NCI-H2196 (cell line): ENCODE results near the gene NELFE.

Experiments used
- DNase-seq: peaks from one replicate; lab custom pipeline; 2025; ENCODE audit not compliant: unreplicated experiment; lab: John Stamatoyannopoulos, UW

Gene NELFE

DNA sequence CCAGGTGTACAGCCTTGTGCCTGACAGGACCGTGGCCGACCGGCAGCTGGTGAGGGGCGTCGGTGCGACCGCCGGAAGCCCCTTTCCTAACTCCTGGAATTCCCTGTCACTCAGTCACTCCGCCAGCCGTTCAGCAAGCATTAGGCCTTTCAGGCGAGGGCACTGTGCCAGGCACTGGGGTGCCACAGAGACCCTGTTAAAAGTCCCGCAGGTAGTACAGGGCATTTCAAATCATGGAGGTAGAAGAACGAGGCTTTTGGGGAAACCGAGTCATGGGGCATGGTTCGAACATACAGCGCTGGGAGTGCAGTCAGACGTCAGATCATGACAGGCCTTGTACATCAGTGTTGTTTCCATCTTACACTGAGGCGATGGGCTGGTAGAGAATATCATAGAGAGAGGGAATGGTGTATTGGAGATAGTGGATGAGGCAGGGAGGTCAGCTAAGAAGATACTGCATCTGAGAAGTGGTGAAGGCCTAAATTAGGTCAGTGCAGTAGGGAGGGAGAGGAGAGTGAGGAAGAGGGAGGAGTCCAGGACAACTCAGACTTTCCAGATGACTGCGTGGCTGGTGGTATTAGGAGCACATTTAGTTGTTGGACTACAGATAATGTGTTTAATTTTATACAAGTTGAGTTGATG, 14.1 kb upstream of the NELFE start:
- no peak for DNase-seq

DNA sequence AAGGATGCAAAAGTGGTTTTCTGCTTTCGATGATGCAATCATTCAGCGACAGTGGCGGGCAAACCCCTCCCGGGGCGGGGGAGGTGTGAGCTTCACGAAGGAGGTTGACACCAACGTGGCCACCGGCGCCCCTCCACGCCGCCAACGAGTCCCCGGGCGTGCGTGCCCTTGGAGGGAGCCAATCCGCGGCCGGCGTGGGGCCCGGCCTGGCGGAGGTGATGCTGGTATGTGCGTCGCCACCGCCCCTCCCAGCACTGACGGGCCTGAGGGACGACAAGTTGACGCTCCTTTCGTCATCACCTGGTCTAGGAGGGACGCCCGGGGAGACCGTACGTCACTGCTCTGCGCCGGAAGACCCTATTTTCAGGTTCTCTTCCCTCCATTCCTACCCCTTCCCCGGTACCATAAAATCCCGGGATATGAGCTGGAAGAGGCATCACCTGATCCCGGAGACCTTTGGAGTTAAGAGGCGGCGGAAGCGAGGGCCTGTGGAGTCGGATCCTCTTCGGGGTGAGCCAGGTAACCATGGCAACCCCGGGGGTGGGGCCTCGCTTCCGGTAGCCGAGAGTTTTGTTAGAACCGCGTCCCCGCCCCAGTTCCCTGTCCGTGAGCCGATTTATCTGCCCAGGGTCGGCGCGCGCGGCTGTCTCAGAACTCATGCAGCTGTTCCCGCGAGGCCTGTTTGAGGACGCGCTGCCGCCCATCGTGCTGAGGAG, 13.4 kb upstream of the NELFE start, which contains the start of gene DXO:
Gene DXO (minus strand): TSS at position 146 of the 716 bp plus-strand sequence. CDS start 463 bp downstream, outside the sequence.
- peak; percentile 100 for DNase-seq

DNA sequence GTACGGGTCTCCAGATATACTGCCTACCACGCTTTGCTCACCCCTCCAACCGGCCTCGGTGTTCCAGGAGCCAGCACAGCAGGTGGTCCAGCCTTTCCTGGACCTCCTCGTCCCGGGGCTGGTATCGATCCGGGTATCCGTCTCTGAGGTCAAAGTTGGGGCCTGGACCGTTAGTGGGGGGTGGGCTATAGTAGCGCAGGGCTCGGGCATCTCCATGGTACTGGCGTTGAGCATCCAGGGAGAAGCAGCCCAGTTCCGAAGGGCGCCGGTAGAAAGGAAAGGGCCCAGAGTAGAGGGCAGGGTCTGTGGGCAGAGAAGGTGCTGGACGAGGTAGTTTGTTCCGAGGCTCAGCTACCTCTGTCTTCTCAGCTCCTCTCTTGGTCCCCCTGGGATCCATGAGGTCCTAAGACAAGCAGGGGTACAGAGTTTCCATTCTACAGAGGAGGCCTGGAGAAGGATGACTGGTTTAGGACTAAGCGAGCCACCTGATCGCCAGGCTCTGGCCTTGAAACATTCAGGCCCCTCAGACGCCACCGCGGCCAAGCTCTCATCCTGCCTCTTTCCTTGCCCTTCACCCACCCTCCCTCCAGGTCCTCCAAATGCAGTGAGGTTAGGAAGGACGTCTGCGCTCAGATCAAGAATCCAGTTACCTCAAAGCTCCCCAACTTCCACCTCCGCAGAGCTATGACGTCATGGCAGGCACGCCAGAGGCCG, 12.7 kb upstream of the NELFE start:
- DNase-seq: no peak

DNA sequence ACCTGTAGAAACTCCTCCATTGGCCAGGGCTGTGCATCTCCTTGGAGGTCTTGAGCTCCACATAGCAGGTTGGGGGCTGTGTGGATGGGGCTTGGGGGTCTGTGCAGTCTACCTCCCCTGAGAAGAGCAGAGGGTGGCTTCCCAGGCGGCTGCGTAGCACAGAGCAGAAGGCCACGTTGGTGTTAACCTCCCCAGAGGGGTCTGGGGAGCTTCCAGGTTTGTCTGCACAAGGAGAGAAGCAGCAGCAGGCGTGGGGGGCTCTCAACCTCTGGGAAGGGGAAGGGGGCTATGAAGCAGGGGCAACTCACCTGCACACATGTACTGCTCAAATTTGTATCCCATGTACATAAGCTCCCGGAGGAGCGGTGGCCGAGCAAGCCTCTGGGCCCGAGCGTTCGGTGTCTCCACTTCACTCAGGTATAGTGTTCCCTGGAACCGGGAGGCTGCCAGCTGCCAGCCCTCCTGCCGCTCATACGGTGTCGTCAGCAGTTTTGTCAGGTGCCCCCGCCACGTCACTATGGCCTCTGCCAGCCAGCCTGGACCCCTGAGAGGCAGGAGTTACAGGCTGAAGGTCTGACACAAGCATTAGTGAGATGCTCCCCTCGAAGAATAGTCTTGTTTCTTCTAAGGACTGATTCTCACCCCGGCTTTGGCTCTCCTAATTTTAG, 12.0 kb upstream of the NELFE start:
- DNase-seq: peak; percentile 61

DNA sequence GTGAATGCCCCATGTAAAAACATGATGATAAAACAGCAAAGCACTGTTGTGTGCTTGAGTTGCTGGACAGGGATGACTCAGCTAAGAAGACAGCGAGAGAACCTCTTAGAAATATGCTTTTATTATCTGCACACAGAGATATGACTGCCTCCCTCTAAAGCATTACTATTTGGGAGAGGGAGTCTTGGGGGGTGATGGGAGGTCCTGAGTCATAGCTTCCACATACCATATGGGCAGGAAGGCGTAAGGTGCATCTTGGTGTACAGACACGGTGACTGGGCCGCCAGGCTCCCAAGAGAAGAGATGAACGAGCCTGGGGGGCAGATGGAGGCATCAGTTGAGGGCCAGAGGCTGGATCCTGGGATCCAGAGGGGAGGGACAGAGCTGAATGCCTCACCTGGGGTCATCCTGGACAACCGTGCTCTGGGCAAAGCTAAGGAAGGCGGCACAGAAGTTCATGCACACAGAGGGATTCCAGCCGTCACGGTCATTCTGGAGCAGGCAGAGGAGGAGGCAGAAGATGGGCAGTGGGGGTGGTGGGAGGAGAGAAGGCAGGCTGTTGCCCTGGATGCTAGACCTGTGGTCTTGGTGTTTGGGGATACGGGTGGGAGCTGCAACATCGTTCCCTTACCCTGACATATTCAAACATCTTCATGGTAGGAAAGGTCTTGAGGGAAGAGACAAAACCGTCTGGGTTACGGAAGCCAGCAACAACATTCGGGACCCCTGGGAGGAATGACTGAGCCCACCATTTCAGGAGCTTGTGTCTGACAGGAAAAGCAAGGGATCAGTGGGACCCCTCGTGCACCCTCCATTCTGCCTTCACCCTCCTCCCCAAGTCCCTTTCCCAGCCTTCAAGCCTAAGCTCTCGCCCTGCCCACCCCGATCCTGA, 11.2 kb upstream of the NELFE start:
- DNase-seq: no peak

DNA sequence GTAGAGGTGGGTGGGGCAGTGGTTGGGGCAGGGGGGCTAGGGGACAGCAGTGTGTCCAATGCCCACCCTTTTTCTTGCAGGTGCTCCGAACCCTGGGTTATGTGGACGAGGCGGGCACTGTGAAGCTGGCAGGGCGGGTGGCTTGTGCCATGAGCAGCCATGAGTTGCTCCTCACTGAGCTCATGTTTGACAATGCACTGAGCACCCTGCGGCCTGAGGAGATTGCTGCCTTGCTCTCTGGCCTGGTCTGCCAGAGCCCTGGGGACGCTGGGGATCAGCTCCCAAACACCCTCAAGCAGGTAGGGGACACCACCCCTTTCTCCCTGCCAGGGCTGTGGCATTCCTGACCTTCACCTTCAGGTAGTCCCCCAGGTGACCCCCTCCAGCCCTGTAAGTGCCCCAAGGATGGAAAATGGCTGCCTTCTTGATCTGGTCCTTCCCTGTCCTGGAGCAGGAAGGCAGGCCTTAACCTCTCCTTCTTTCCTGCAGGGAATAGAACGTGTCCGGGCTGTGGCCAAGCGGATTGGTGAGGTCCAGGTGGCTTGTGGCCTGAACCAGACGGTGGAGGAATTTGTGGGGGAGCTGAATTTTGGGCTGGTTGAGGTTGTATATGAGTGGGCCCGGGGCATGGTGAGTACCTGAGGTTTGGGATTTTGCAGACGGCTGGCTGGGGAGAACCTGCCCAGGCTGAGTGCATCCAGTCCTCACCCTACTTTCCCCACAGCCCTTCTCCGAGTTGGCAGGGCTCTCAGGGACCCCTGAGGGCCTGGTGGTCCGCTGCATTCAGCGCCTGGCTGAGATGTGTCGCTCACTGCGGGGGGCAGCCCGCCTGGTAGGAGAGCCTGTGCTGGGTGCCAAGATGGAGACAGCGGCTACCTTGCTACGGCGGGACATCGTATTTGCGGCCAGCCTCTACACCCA, 10.3 kb upstream of the NELFE start:
- no peak for DNase-seq

DNA sequence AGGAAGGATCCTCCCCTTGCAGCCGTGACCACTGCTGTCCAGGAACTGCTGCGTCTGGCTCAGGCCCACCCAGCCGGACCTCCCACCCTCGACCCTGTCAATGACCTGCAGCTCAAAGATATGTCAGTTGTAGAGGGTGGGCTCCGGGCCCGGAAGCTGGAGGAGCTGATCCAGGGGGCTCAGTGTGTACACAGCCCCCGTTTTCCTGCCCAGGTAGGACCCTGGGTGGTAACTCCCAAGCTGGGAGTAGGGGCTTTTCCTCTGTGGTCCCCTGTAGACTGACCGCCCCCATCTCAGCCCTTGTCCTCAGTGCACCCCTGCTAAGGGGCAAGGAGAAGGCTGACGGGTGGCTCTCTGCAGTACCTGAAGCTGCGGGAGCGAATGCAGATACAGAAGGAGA, 9.6 kb upstream of the NELFE start:
- no peak for DNase-seq

DNA sequence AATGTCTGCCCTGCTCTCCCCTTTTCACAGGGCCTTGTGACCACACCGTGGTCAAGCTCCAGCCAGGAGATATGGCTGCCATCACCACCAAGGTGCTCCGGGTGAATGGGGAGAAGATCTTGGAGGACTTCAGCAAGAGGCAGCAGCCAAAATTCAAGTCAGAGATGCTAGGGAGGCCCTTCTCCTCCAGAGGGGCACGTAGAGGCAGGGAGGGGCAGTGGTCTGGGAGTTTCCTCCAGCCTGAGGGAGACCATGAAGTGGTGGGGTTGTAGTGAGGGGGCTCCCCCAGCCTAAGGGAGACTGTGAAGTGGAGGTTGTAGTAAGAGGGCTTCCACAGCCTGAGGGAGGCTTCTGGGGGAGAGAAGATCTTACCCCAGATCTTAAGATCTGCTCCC, 9.2 kb upstream of the NELFE start:
- no peak for DNase-seq

DNA sequence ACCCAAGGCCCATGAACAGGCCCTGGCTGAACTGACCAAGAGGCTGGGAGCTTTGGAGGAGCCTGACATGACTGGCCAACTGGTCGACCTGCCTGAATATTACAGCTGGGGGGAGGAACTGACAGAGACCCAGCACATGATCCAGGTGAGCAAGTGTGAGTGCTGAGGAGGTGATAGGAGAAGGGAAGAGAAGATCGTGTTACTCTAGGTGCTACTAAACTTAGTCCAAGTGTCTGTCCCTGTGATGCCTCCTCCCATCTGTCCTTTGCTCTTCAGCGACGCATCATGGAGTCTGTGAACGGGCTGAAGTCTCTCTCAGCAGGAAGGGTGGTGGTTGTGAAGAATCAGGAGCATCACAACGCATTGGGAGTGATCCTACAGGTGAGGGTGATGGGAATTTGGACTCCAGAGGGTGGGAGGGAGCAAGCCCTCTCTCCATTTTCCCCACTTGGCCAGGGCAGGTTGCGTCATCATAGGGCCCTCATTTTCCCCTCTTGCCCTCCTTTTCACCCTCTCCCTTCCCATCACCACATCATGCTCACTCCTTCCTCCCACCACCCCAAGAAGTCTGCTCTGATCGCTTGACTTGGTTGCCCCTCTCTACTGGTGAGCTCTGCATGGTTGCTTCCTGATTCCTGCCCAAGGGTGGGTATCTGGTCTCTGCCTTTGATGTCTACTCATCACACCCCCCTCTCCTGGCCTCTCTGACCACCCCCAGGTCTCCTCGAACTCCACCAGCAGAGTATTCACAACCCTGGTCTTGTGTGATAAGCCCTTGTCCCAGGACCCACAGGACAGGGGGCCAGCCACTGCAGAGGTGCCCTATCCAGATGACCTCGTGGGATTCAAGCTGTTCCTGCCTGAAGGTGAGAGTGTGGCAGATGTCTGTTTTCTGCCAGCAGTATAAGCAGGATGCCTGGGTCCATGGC, 8.5 kb upstream of the NELFE start:
- no peak for DNase-seq

DNA sequence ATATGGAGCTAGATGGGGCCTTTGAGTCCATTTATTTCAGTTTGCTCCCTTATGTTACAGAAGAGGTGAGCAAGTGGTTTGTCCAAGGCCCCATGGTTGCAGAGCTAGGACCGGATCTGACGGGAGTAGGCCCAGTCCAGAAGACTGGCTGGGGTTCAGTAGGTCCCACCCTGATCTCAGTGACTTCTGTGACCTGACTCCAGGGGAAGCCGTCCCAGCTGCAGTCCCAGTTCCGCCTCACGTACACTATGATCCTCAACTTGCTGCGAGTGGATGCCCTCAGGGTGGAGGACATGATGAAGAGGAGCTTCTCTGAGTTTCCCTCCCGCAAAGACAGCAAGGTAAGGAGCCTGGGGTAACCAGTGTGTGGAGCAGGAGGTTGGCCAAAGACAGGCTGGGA, 7.7 kb upstream of the NELFE start:
- no peak for DNase-seq

DNA sequence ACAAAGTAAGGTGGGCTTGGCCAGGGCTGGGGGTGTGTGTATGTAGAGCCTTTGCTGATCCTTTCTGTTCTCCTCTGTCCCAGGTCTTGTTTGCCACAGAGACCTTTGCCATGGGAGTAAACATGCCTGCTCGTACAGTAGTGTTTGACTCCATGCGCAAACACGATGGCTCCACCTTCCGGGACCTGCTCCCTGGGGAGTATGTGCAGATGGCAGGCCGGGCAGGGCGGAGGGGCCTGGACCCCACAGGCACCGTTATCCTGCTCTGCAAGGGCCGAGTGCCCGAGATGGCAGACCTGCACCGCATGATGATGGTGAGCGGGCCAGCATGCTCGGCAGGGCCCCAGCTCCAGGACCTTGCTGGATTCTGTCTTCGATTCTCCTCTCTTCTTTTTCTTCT, 6.9 kb upstream of the NELFE start:
- DNase-seq: no peak

DNA sequence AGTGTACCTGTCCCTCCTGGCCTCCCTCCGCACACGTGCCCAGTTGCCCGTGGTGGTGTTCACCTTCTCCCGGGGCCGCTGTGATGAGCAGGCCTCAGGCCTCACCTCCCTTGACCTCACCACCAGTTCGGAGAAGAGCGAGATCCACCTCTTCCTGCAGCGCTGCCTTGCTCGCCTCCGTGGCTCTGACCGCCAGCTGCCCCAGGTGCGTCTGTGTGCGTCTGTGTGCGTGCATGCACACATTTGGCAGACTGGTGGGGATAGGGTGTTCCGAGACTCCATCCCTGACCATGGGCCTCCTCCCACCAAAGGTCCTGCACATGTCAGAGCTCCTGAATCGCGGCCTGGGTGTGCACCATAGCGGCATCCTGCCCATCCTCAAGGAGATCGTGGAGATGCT, 5.2 kb upstream of the NELFE start:
- DNase-seq: no peak

DNA sequence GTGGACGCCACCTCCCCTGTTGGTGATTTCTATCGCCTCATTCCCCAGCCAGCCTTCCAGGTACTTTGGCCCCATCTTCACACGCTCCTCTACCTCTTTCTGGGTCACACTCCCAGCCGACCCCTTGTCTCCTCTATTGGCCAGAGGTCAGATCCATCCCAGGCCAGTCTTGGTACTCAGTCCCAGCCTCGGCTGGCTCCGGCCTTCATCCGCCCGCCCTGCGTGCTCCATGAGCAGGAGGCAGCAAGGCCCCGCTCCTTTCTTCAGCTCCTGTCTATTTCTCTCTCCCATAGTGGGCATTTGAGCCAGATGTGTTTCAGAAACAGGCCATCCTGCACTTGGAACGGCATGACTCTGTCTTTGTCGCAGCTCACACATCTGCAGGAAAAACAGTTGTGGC, 2.8 kb upstream of the NELFE start:
- no peak for DNase-seq

DNA sequence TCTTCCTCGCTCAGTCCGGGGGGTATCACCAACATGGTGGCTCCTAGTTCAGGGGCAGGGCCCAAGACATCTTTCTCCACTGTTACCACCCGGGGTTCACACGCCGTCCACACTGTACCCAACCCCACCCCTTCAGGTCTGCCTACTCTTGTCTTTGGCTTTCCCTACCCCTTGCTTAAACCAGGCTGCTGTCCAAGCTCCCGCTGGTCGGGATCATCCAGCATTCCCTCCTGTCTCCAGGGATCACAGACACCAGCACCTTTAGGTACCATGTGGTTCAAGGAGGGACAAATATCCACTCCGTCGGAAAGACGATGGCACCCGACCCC, 395 bp downstream of the NELFE start:
- no peak for DNase-seq

DNA sequence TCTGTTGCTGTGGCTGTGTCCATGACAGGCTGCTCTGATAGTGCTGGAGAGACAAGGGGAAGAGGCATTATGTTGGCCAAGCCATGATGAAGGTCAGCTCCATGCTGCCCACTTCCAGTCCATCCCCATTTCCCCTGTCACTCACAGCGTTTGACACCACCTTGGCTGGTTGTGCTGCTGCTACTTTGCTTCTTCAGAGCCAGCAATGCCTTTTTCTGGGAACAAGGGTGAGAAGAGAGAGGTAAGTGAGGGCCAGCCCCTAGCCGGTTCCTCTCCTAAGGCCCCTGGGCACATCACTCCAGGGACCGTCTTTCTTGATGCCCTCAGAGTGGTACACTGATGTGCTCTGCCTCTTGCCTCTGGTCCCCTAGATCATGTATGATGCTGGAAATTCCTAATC, 2.0 kb downstream of the NELFE start:
- DNase-seq: no peak

DNA sequence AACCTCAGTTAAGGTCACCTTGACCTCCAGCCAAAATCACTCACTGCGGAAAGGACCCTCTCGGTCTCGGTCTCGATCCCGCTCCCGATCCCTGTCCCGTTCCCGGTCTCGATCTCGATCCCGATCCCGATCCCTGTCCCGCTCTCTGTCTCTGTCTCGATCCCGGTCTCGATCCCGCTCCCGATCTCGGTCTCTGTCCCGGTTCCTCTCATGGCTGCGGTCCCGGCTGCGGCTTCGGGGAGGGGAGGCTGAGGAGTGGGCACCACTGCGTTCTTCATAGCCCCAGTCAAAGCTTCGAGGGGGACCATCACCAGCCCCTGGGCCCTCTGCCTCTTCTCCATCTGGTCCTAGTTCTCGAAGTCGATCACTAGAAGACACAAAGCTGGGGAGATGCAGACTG, 4.3 kb downstream of the NELFE start:
- DNase-seq: no peak

DNA sequence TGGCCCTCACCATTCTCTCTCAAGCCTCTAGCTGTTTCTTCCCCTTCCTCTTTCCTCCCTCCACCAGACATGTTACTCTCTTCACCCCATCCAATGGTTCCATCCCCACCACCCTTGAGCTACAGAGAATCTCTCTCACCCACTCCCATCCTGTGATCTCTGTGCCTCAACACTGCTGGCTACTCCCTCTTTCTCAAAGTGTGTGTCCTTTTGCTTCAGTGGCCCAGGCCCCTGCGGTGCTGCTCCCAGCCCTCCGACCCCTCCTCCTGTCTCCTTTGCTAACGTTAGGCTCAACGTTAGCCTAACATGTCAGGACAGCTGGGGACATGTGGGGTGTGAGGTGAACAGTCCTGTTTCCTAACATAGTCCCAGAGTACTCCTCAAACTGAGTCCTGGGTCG, 5.9 kb downstream of the NELFE start:
- DNase-seq: no peak

DNA sequence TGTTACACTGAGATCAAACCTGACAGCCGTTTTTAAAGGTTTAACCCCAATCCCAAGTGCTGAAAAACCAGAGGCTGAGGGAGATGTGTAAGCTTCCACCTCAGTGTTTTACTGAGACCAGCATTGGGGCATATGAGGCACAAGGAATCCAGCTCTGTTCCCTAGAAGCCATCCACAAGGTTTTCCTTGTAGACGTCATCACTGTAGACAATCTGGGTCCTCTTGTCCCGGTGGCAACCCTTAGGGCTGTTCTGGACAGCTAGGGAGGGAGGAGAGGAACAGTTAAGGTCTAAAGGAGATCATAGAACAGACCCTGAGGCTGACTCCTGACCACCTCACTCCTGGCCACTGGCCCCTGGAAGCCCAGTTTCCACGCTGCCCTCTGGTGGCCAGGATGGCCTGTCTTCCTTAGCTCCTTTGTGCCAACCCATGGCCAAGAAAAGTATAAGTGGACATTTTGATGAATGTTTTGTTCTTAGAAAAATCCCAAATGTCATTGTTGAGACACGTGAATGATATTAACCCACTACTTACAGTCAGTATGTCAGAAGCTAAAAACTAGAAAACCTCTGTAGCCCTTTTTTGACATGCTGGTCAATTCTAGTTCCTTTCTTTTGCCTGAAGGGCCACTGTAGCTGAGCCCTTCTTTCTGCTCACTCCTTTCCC, 6.5 kb downstream of the NELFE start:
- DNase-seq: peak; percentile 58
